Measurements from ENCODE around the gene BCL11B. TPM values are rescaled to one million over a fixed set of nuclear protein-coding genes. Genes with fewer than 3 reads are reported as not detected.

BCL11B gene
- total and polyA plus RNA-seq, 2 of the 8 experiments (the other 6 are each of a cell fraction or from before 2014, with no cell fraction given) = 0.63 to 5.9 TPM

DNA sequence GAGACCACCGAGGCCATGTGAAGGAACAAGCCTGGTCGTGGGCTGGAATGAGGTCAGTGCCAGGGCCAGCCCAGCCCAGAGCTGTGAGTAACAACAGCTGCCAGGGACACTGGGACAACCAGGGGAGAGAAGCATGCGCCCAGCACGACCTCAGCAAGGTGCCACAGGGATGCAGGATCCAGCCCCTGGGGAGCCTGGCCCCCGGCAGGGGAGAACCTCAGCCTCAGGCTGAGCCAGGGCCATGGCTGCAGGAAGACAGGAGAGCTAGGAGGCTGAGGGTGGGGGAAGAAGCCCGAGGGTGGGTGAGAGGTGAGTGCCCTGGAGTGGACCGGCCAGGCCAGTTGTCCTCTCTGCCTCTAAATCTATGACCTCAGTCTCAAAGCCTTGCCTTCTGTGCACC is 62.6 kb downstream of the BCL11B start:
- WGBS, 2 experiments (ENCODE audit: extremely low coverage in 1 of 2, insufficient coverage in 1 of 2, insufficient read length in 1 of 2, insufficient replicate concordance in 2 of 2, low coverage in 1 of 2, low lambda C conversion rate in 2 of 2, missing lambda C conversion rate in 1 of 2) = 82% methylated on average over 5 of the region's 7 CpGs; no CpG with 5 or more reads in 1 of the 2 experiments
- Histone ChIP-seq H2BK15ac (ENCODE audit: low read length) (no peak overlapping the region), H3K18ac (ENCODE audit: extremely low read depth, low read length) (no peak overlapping the region), H3K36me3 (ENCODE audit: control insufficient read depth in 2 of 4, insufficient read depth in 4 of 4, low read length in 3 of 4) (no peaks in the 10 kb centered on the region), H3K4me3 (ENCODE audit: extremely low read depth in 1 of 4, insufficient read depth in 2 of 4, low read depth in 3 of 4, low read length in 4 of 4) (no peak overlapping the region), H4K8ac (ENCODE audit: extremely low read depth, insufficient read depth, low read length) (no peak overlapping the region), H3K4me1 (replicated peaks in 1 of 4; ENCODE audit: control insufficient read depth in 3 of 4, insufficient read depth in 4 of 4, low read length in 3 of 4) (peaks cover 0 to 10% (median 0%) of the 10 kb centered on the region in 4 experiments; a peak in 2 of 7 replicates), H3K23ac (ENCODE audit: insufficient read length) (no peak overlapping the region), H3K4ac (replicated peaks; ENCODE audit: insufficient read length, low read depth, low read length) (no peak overlapping the region), H2BK120ac (replicated peaks; ENCODE audit: low read depth, low read length) (no peak overlapping the region), H2BK12ac (ENCODE audit: low read depth, low read length) (no peak overlapping the region), H2BK20ac (ENCODE audit: low read length) (no peak overlapping the region), H2AFZ (ENCODE audit: low read length) (no peak overlapping the region), H3K56ac (replicated peaks; ENCODE audit: insufficient read length, low read depth, low read length) (no peak overlapping the region), H3K14ac (ENCODE audit: insufficient read length) (no peak overlapping the region), H2BK5ac (ENCODE audit: low read depth, low read length) (peak overlapping the region; percentile 71; the same call in 1 of the 2 replicates), H3K4me2 (ENCODE audit: insufficient read depth in 1 of 2, low read depth in 2 of 2, low read length in 2 of 2) (no peak overlapping the region), H3K9ac (replicated peaks in 1 of 4; ENCODE audit: extremely low read depth in 1 of 4, low read depth in 3 of 4, low read length in 3 of 4) (no peak overlapping the region), H3K9me3 (ENCODE audit: insufficient read depth in 2 of 2, low read depth in 1 of 2, low read length in 1 of 2) (no peaks in the 10 kb centered on the region), H3K79me1 (ENCODE audit: low read depth, low read length) (peaks cover 13% of the 10 kb centered on the region), H3K27ac (ENCODE audit: low read depth, low read length) (no peak overlapping the region), H2AK5ac (ENCODE audit: low read depth, low read length) (no peak overlapping the region), H3K27me3 (replicated peaks in 1 of 4; ENCODE audit: control insufficient read depth in 3 of 4, extremely low read depth in 1 of 4, insufficient read depth in 3 of 4, low read length in 3 of 4) (no peaks in the 10 kb centered on the region), H4K91ac (replicated peaks; ENCODE audit: insufficient read length, low read length) (no peak overlapping the region), H4K5ac (ENCODE audit: insufficient read length, low read depth, low read length) (no peak overlapping the region), H3K23me2 (ENCODE audit: low read depth, low read length) (no peaks in the 10 kb centered on the region), H3K79me2 (ENCODE audit: control insufficient read depth in 1 of 2, insufficient read depth in 2 of 2, low read length in 2 of 2) (peaks cover 0 to 14% of the 10 kb centered on the region in 2 experiments; a peak in 2 of 4 replicates), H4K20me1 (replicated peaks in 1 of 2; ENCODE audit: control insufficient read depth in 1 of 2, insufficient read depth in 2 of 2, low read length in 2 of 2) (peaks cover 0 to 3% of the 10 kb centered on the region in 2 experiments)
- ChIA-PET CTCF (ENCODE audit: partially characterized antibody) (interaction anchor here (0.7 to 2.8 kb wide), 6 partner anchors 12 to 65 kb away, joined by 3 to 11 read pairs (median 3); no protein-coding TSS in a partner anchor), POLR2A (ENCODE audit: partially characterized antibody) (interaction anchor here (1.7 kb wide), 1 partner anchor 15 kb away, joined by 4 read pairs; no protein-coding TSS in a partner anchor)
- FAIRE-seq (no peak), DNase-seq (ENCODE audit: low read depth in 1 of 2, low spot score in 2 of 2) (no peak)
- TF ChIP-seq RFX5 (IDR thresholded peaks at IDR 0.05; ENCODE audit: borderline replicate concordance, low read depth, low read length) (no peak), SRF (IDR thresholded peaks at IDR 0.05; ENCODE audit: low read depth, low read length) (no peak), JUND (IDR thresholded peaks at IDR 0.05; ENCODE audit: low read length) (no peak), CTCF (IDR thresholded peaks at IDR 0.05; ENCODE audit: control extremely low read depth in 1 of 3, insufficient read depth in 1 of 3, low read depth in 1 of 3, low read length in 3 of 3) (no peak)

Data from H1 (cell line).